ENCODE measurements around the gene PIK3R3.
A peak's percentile ranks its signal among the peaks of the same experiment; 100 is the strongest.

PIK3R3 gene

GRCh38 chr1:46157916-46158311, 25.5 kb upstream of the PIK3R3 start:
- DNase-seq (ENCODE audit: low read depth) = no peak

GRCh38 chr1:46153732-46154131, 21.3 kb upstream of the PIK3R3 start:
- no peak for DNase-seq (ENCODE audit: low read depth)

GRCh38 chr1:46153228-46153627, 20.8 kb upstream of the PIK3R3 start:
- DNase-seq (ENCODE audit: low read depth) = no peak

- no peak for DNase-seq (ENCODE audit: low read depth)
These were observed 19.6 kb upstream of the PIK3R3 start for GRCh38 chr1:46152016-46152415.

- no peak for DNase-seq (ENCODE audit: low read depth)
These were observed 17.7 kb upstream of the PIK3R3 start for GRCh38 chr1:46150085-46150484.

GRCh38 chr1:46148318-46148717, 15.9 kb upstream of the PIK3R3 start:
- no peak for DNase-seq (ENCODE audit: low read depth)

GRCh38 chr1:46137916-46138315, 5.5 kb upstream of the PIK3R3 start:
- no peak for DNase-seq (ENCODE audit: low read depth)

GRCh38 chr1:46136711-46137110, 4.3 kb upstream of the PIK3R3 start:
- DNase-seq (ENCODE audit: low read depth) = no peak

- DNase-seq (ENCODE audit: low read depth) = no peak
These were observed 2.4 kb upstream of the PIK3R3 start for GRCh38 chr1:46134660-46135331.

- DNase-seq (ENCODE audit: low read depth) = no peak
These were observed 1.4 kb upstream of the PIK3R3 start for GRCh38 chr1:46133781-46134350.

GRCh38 chr1:46133181-46133658, 791 bp upstream of the PIK3R3 start:
- DNase-seq (ENCODE audit: low read depth) = no peak

- DNase-seq (ENCODE audit: low read depth) = peak; percentile 16
These were observed 509 bp downstream of the PIK3R3 start for GRCh38 chr1:46131712-46132528.

GRCh38 chr1:46131093-46131492, 1.3 kb downstream of the PIK3R3 start:
- no peak for DNase-seq (ENCODE audit: low read depth)

GRCh38 chr1:46130606-46131005, 1.8 kb downstream of the PIK3R3 start:
- DNase-seq (ENCODE audit: low read depth) = no peak

- DNase-seq (ENCODE audit: low read depth) = no peak
These were observed 2.3 kb downstream of the PIK3R3 start for GRCh38 chr1:46130121-46130520.

- DNase-seq (ENCODE audit: low read depth) = no peak
These were observed 4.1 kb downstream of the PIK3R3 start for GRCh38 chr1:46128344-46128743.

GRCh38 chr1:46118856-46119255, 13.6 kb downstream of the PIK3R3 start:
- no peak for DNase-seq (ENCODE audit: low read depth)

- no peak for DNase-seq (ENCODE audit: low read depth)
These were observed 14.5 kb downstream of the PIK3R3 start for GRCh38 chr1:46117810-46118494.

- DNase-seq (ENCODE audit: low read depth) = no peak
These were observed 17.4 kb downstream of the PIK3R3 start for GRCh38 chr1:46114925-46115603.

GRCh38 chr1:46113948-46114347, 18.5 kb downstream of the PIK3R3 start:
- no peak for DNase-seq (ENCODE audit: low read depth)

GRCh38 chr1:46112108-46112507, 20.3 kb downstream of the PIK3R3 start:
- no peak for DNase-seq (ENCODE audit: low read depth)

- no peak for DNase-seq (ENCODE audit: low read depth)
These were observed 21.9 kb downstream of the PIK3R3 start for GRCh38 chr1:46110521-46110920.
